Activated CD4-positive, alpha-beta memory T cell treated with anti-CD3 and anti-CD28 coated beads for 36 hours (primary cell): Measurements from ENCODE around the gene EXOSC6. TPM values are rescaled to one million over a fixed set of nuclear protein-coding genes. Genes with fewer than 3 reads are reported as not detected.

Experiments
- total RNA-seq, 2 experiments: library from RNA; stranded (reverse); gene quantifications; one replicate each; pipeline ENCODE4 v1.2.3, GENCODE V29; 2021

The EXOSC6 gene
- total RNA-seq, 2 experiments from 2014 or later, result 22.3 to 24.5 TPM

Other genes with a start within 250 kb of the EXOSC6 start
- gene PDPR, start 137.6 kb downstream of the EXOSC6 start, total RNA-seq, result 10 to 100 TPM; 13.9 to 15.7 TPM
- gene CLEC18C, start 78.2 kb downstream of the EXOSC6 start, total RNA-seq, result not detected
- gene AARS1, start 37.6 kb upstream of the EXOSC6 start, total RNA-seq, result 100 to 1,000 TPM; 165 to 170 TPM
- 10 to 100 TPM; 31.2 to 36.6 TPM for gene DDX19B, start 47.2 kb upstream of the EXOSC6 start, total RNA-seq
- 10 to 100 TPM; 34.8 to 39.3 TPM for gene DDX19A, start 95.0 kb upstream of the EXOSC6 start, total RNA-seq
- gene ST3GAL2, start 187.2 kb upstream of the EXOSC6 start, total RNA-seq, result 10 to 100 TPM; 16.7 to 17.3 TPM
- 10 to 100 TPM; 13.1 to 14.0 TPM for gene FCSK, start 202.7 kb upstream of the EXOSC6 start, total RNA-seq